HepG2 (cell line): ENCODE measurements around the gene BPIFB4. TPM values are rescaled to one million over a fixed set of nuclear protein-coding genes. Genes with fewer than 3 reads are reported as not detected.

Experiments
- ATAC-seq: fragments of 200-7000 bp; cut with Tn5 transposase; 3 replicates; pipeline ENCODE4 v1.9.1; 2020; ENCODE audit warnings: mild to moderate bottlenecking, moderate library complexity
- BruUV-seq: library from RNA; stranded (reverse); fragments of 400-500 nt; replicated peaks from 2 replicates; lab custom pipeline; 2021; lab: Mats Ljungman, UMichigan
- CTCF ChIA-PET: fragments of 300-600 bp; formaldehyde crosslinking; extraction: SDS; loops from one replicate; lab custom pipeline; 2021; ENCODE audit warnings: low total read pairs, inconsistent platforms, low intra/inter-chr PET ratio; lab: Yijun Ruan, JAX
- POLR2A ChIA-PET: fragments of 350-600 bp; sonication (Branson Sonifier 250); formaldehyde crosslinking; loops from one replicate; lab custom pipeline; 2020; ENCODE audit warnings: antibody characterized with exemption, inconsistent platforms; lab: Yijun Ruan, JAX
- DNase-seq: peaks from one replicate; pipeline ENCODE4 v3.0.0-alpha.2; 2015; ENCODE audit warnings: low spot score
- FAIRE-seq: peaks from 3 replicates; lab custom pipeline; 2011; peaks lifted over from hg19 to GRCh38; lab: Jason Lieb, UNC
- H2AFZ ChIP-seq: one replicate; pipeline ENCODE4 v1.6.1; 2011; ENCODE audit warnings: low read length, inconsistent platforms
- H3K27ac ChIP-seq: fragments of 300-600 bp; 3 replicates; pipeline ENCODE4 v1.8.0; 2011; ENCODE audit warnings: mixed run types, mild to moderate bottlenecking, mixed read lengths, low read length, inconsistent platforms; ENCODE audit not compliant: insufficient read depth; ENCODE audit errors: extremely low read length
- H3K27me3 ChIP-seq, 2 experiments: fragments of 200-600 bp in 1 of 2; 2 replicates in 1 of 2; 3 replicates in 1 of 2; pipeline versions ENCODE4 v1.6.0 to v1.8.0; 2011; ENCODE audit warnings: low read length in 2 of 2, mild to moderate bottlenecking in 2 of 2, moderate library complexity in 2 of 2, inconsistent platforms in 1 of 2; ENCODE audit not compliant: insufficient read depth in 2 of 2, control insufficient read depth in 1 of 2
- H3K36me3 ChIP-seq, 2 experiments: fragments of 200-600 bp in 1 of 2; replicated peaks in 1 of 2; 2 replicates in 1 of 2; 3 replicates in 1 of 2; pipeline versions ENCODE4 v1.5.1 to v1.8.0; 2011; ENCODE audit warnings: low read length in 2 of 2, inconsistent platforms in 1 of 2; ENCODE audit not compliant: insufficient read depth in 2 of 2, control insufficient read depth in 1 of 2
- H3K4me1 ChIP-seq: 2 replicates; pipeline ENCODE4 v1.5.1; 2012; ENCODE audit warnings: low read length, inconsistent platforms; ENCODE audit not compliant: insufficient read depth
- H3K4me2 ChIP-seq: 2 replicates; pipeline ENCODE4 v1.6.0; 2011; ENCODE audit warnings: low read depth, low read length, inconsistent platforms
- H3K4me3 ChIP-seq, 3 experiments: fragments of 200-600 bp in 1 of 3; sonication (generic), shearing (Covaris generic) in 1 of 3; replicated peaks in 1 of 3; 2 replicates each; pipeline ENCODE4 v1.5.1; 2011 to 2016; ENCODE audit warnings: low read length in 3 of 3, inconsistent platforms in 2 of 3, low read depth in 2 of 3, mild to moderate bottlenecking in 2 of 3, control low read depth in 1 of 3, mixed read lengths in 1 of 3; ENCODE audit not compliant: insufficient read depth in 1 of 3
- H3K79me2 ChIP-seq: one replicate; pipeline ENCODE4 v1.6.1; 2011; ENCODE audit warnings: low read length, inconsistent platforms; ENCODE audit not compliant: insufficient read depth
- H3K9ac ChIP-seq: 2 replicates; pipeline ENCODE4 v1.6.0; 2011; ENCODE audit warnings: mild to moderate bottlenecking, low read depth, low read length, inconsistent platforms; ENCODE audit not compliant: insufficient read depth
- H3K9me3 ChIP-seq: 2 replicates; pipeline ENCODE4 v1.5.1; 2012; ENCODE audit warnings: mild to moderate bottlenecking, low read length
- H4K20me1 ChIP-seq: 2 replicates; pipeline ENCODE4 v1.6.0; 2011; ENCODE audit warnings: inconsistent platforms, mild to moderate bottlenecking, low read length, moderate library complexity; ENCODE audit not compliant: insufficient read depth
- ARID2 ChIP-seq: sonication (generic); formaldehyde crosslinking; IDR thresholded peaks from 2 replicates; pipeline ENCODE4 v1.8.1; 2022; ENCODE audit warnings: mild to moderate bottlenecking, missing genetic modification reagents, borderline replicate concordance
- FOXK2 ChIP-seq: fragments of 450-650 bp; IDR thresholded peaks from 2 replicates; pipeline ENCODE4 v1.6.1; 2016
- HNF1A ChIP-seq, 2 experiments: sonication (generic) in 1 of 2; formaldehyde crosslinking in 1 of 2; IDR thresholded peaks; 2 replicates each; pipeline versions ENCODE4 v1.4.0 to v1.6.1; 2016 to 2020; ENCODE audit warnings: borderline replicate concordance in 1 of 2, low read depth in 1 of 2, mild to moderate bottlenecking in 1 of 2, missing genetic modification reagents in 1 of 2
- HOMEZ ChIP-seq: IDR thresholded peaks from 2 replicates; pipeline ENCODE4 v1.6.1; 2016; ENCODE audit warnings: low read depth
- KLF13 ChIP-seq: sonication (generic); formaldehyde crosslinking; IDR thresholded peaks from 2 replicates; pipeline ENCODE4 v1.4.0; 2020; ENCODE audit warnings: mild to moderate bottlenecking, missing genetic modification reagents
- NFE2L2 ChIP-seq: fragments of 150-350 bp; IDR thresholded peaks from 2 replicates; pipeline ENCODE4 v1.6.1; 2014; ENCODE audit warnings: low read length
- TRIM24 ChIP-seq: sonication (generic); formaldehyde crosslinking; IDR thresholded peaks from 2 replicates; pipeline ENCODE4 v1.8.0; 2022; ENCODE audit warnings: mild to moderate bottlenecking, missing genetic modification reagents
- ZNF136 ChIP-seq: sonication (generic); formaldehyde crosslinking; IDR thresholded peaks from 2 replicates; pipeline ENCODE4 v1.8.1; 2022; ENCODE audit warnings: low read depth, mild to moderate bottlenecking, moderate library complexity, missing genetic modification reagents
- ZNF383 ChIP-seq: sonication (generic); formaldehyde crosslinking; IDR thresholded peaks from 2 replicates; pipeline ENCODE4 v1.4.0; 2020; ENCODE audit warnings: missing genetic modification reagents, mild to moderate bottlenecking, borderline replicate concordance
- WGBS: methylation state at CpG from one replicate; pipeline ENCODE4 v1.1.6; 2017; ENCODE audit warnings: low lambda C conversion rate; 5-methylcytosine and 5-hydroxymethylcytosine counted together
- in situ Hi-C: cut with HindIII; loops from 2 replicates; pipeline ENCODE4 v1.10.0; 2017; ENCODE audit warnings: low pct_unique_long_range_greater_than_20kb; ENCODE audit not compliant: extremely low pct_ligation_motif_present
- intact Hi-C: fragments of 100-400 bp; cut with micrococcal nuclease; formaldehyde crosslinking; loops from one replicate; pipeline ENCODE4 v1.10.0; 2022; ENCODE audit not compliant: unreplicated experiment
- polyA plus RNA-seq, 8 experiments: library from polyadenylated mRNA; depleted of rRNA in 3 of 8; stranded (reverse) in 7 of 8; unstranded in 1 of 8; fragments of >200 nt; fragmentation: Illumina TruSeq in 4 of 8; extraction: Trizol in 4 of 8; gene quantifications; 2 replicates each; pipeline versions ENCODE4 v1.2.1 to v1.2.3, GENCODE V29; 2011 to 2016; ENCODE audit warnings: low read depth in 4 of 8, missing spikeins in 1 of 8, mixed read lengths in 1 of 8; ENCODE audit not compliant: insufficient read depth in 1 of 8
- total RNA-seq, 5 experiments: library from RNA; depleted of rRNA; stranded (reverse); fragments of >200 nt; fragmentation: Illumina TruSeq; extraction: Trizol; gene quantifications; 2 replicates each; pipeline ENCODE4 v1.2.3, GENCODE V29; 2016; ENCODE audit warnings: low read depth in 1 of 5
- TF ChIP-seq, protein P1 (sequence below): sonication (generic); formaldehyde crosslinking; IDR thresholded peaks from 2 replicates; pipeline ENCODE4 v1.5.0; 2020; ENCODE audit warnings: mild to moderate bottlenecking, missing genetic modification reagents, borderline replicate concordance

BPIFB4 gene
- total and polyA plus RNA-seq, 2 of the 13 experiments (the other 11 are each of a cell fraction or from before 2014, with no cell fraction given): 0.09 TPM; not detected in 1

GRCh38 chr20:33037456-33037855 is 42.0 kb upstream of the BPIFB4 start:
- TF ChIP-seq NFE2L2 (no peak), ZNF383 (CRISPR knock-in tag) (no peak), TRIM24 (CRISPR knock-in tag) (no peak), HNF1A (IDR thresholded peaks at IDR 0.05; ENCODE audit: low read depth) (no peak), HNF1A (CRISPR knock-in tag; IDR thresholded peaks at IDR 0.05; ENCODE audit: borderline replicate concordance) (no peak), FOXK2 (no peak), ZNF136 (CRISPR knock-in tag) (no peak), KLF13 (CRISPR knock-in tag) (no peak), HOMEZ (CRISPR knock-in tag) (no peak), ARID2 (no peak)
- TF ChIP-seq, protein P1, sequence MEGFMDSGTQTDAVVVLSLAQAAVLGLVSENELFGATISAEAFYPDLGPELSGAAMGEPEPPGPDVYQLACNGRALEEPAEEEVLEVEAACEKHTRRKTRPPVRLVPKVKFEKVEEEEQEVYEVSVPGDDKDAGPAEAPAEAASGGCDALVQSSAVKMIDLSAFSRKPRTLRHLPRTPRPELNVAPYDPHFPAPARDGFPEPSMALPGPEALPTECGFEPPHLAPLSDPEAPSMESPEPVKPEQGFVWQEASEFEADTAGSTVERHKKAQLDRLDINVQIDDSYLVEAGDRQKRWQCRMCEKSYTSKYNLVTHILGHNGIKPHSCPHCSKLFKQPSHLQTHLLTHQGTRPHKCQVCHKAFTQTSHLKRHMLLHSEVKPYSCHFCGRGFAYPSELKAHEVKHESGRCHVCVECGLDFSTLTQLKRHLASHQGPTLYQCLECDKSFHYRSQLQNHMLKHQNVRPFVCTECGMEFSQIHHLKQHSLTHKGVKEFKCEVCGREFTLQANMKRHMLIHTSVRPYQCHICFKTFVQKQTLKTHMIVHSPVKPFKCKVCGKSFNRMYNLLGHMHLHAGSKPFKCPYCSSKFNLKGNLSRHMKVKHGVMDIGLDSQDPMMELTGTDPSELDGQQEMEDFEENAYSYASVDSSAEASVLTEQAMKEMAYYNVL: no peak
- no peak for FAIRE-seq
- ChIA-PET CTCF (no interaction called here), POLR2A (no interaction called here)
- intact Hi-C loops: no loop called here
- no peaks in the 10 kb centered on the region for H3K36me3 ChIP-seq
- no peak for ATAC-seq
- H3K4me3 ChIP-seq: no peak overlapping the region
- no peak overlapping the region for H2AFZ ChIP-seq
- peaks cover 30% of the 10 kb centered on the region for H3K4me1 ChIP-seq
- peaks cover 1 to 4% of the 10 kb centered on the region in 2 experiments; a peak in 2 of 5 replicates for H3K27me3 ChIP-seq
- no peak overlapping the region for H3K4me2 ChIP-seq
- in situ Hi-C loops: no loop called here
- no peaks in the 10 kb centered on the region for H4K20me1 ChIP-seq
- no TSS peak for BruUV-seq
- H3K9me3 ChIP-seq: no peaks in the 10 kb centered on the region
- no peaks in the 10 kb centered on the region for H3K79me2 ChIP-seq
- DNase-seq: no peak
- no peak overlapping the region for H3K27ac ChIP-seq
- no peak overlapping the region for H3K9ac ChIP-seq
- WGBS: 19% methylated on average over 5 of the region's 5 CpGs
